Endothelial cell of umbilical vein (primary cell): ENCODE measurements around the gene NFKBIE. TPM values are rescaled to one million over a fixed set of nuclear protein-coding genes. Genes with fewer than 3 reads are reported as not detected.

Experiments used
- BruUV-seq: library from RNA; stranded (reverse); fragments of 400-500 nt; replicated peaks from 2 replicates; lab custom pipeline; 2021; lab: Mats Ljungman, UMichigan
- CTCF ChIA-PET: fragments of 300-600, 350-600 bp; sonication (Branson Sonifier 250); formaldehyde crosslinking; loops from one replicate; lab custom pipeline; 2021; ENCODE audit warnings: antibody characterized with exemption, inconsistent platforms; lab: Charles Lee
- POLR2A ChIA-PET: fragments of 300-600, 350-600 bp; sonication (Branson Sonifier 250); formaldehyde crosslinking; loops from one replicate; lab custom pipeline; 2021; ENCODE audit warnings: antibody characterized with exemption, inconsistent platforms; lab: Charles Lee
- DNase-seq: peaks from one replicate; pipeline ENCODE4 v3.0.0-alpha.2; 2011; ENCODE audit warnings: low read depth, low spot score
- FAIRE-seq: peaks from 2 replicates; lab custom pipeline; 2011; peaks lifted over from hg19 to GRCh38; lab: Jason Lieb, UNC
- H2AFZ ChIP-seq: 2 replicates; pipeline ENCODE4 v1.6.0; 2012; ENCODE audit warnings: low read depth, low read length, control low read depth, inconsistent platforms
- H3K27ac ChIP-seq: 2 replicates; pipeline ENCODE4 v1.5.1; 2011; ENCODE audit warnings: low read depth, mild to moderate bottlenecking, control low read depth, low read length, moderate library complexity; ENCODE audit not compliant: insufficient read depth
- H3K27me3 ChIP-seq, 2 experiments: 2 replicates each; pipeline versions ENCODE4 v1.6.0 to v1.6.1; 2011; ENCODE audit warnings: low read length in 2 of 2, mixed read lengths in 1 of 2; ENCODE audit not compliant: control insufficient read depth in 2 of 2, insufficient read depth in 2 of 2
- H3K36me3 ChIP-seq, 2 experiments: 2 replicates in 1 of 2; 3 replicates in 1 of 2; pipeline ENCODE4 v1.5.1; 2011; ENCODE audit warnings: low read length in 2 of 2, mild to moderate bottlenecking in 1 of 2, moderate library complexity in 1 of 2; ENCODE audit not compliant: control insufficient read depth in 2 of 2, insufficient read depth in 2 of 2; ENCODE audit errors: extremely low read depth in 1 of 2
- H3K4me1 ChIP-seq: 3 replicates; pipeline ENCODE4 v1.5.1; 2011; ENCODE audit warnings: mild to moderate bottlenecking, low read length; ENCODE audit not compliant: control insufficient read depth, insufficient read depth; ENCODE audit errors: extremely low read depth
- H3K4me2 ChIP-seq: 2 replicates; pipeline ENCODE4 v1.6.1; 2011; ENCODE audit warnings: low read length, control low read depth, mixed read lengths; ENCODE audit not compliant: insufficient read depth
- H3K4me3 ChIP-seq, 3 experiments: fragments of 200-600 bp in 1 of 3; sonication (generic), shearing (Covaris generic) in 1 of 3; replicated peaks in 1 of 3; 2 replicates each; pipeline ENCODE4 v1.5.1; 2011 to 2016; ENCODE audit warnings: control low read depth in 3 of 3, low read length in 3 of 3, mild to moderate bottlenecking in 2 of 3, inconsistent platforms in 1 of 3, low read depth in 1 of 3, moderate library complexity in 1 of 3; ENCODE audit not compliant: insufficient read depth in 1 of 3
- H3K79me2 ChIP-seq: 2 replicates; pipeline ENCODE4 v1.6.0; 2012; ENCODE audit warnings: low read length, inconsistent platforms; ENCODE audit not compliant: control insufficient read depth, insufficient read depth
- H3K9ac ChIP-seq: replicated peaks from 2 replicates; pipeline ENCODE3; 2011; ENCODE audit warnings: low read length, control low read depth; ENCODE audit not compliant: insufficient read depth; ENCODE audit errors: extremely low read depth
- H3K9me1 ChIP-seq: replicated peaks from 3 replicates; pipeline ENCODE4 v1.6.0; 2011; ENCODE audit warnings: mild to moderate bottlenecking, low read length; ENCODE audit not compliant: control insufficient read depth, insufficient read depth; ENCODE audit errors: extremely low read depth
- H3K9me3 ChIP-seq: replicated peaks from 2 replicates; pipeline ENCODE4 v1.5.1; 2012; ENCODE audit warnings: low read length, inconsistent platforms; ENCODE audit not compliant: control insufficient read depth, insufficient read depth
- H4K20me1 ChIP-seq: replicated peaks from 2 replicates; pipeline ENCODE3; 2011; ENCODE audit warnings: mild to moderate bottlenecking, low read length; ENCODE audit not compliant: control insufficient read depth, insufficient read depth; ENCODE audit errors: extremely low read depth
- EZH2 ChIP-seq: IDR thresholded peaks from 2 replicates; pipeline ENCODE4 v1.6.1; 2012; ENCODE audit warnings: borderline replicate concordance, low read depth, mild to moderate bottlenecking, moderate library complexity, low read length, inconsistent platforms; ENCODE audit not compliant: severe bottlenecking
- GATA2 ChIP-seq: IDR thresholded peaks from 2 replicates; pipeline ENCODE4 v1.7.0; 2011; ENCODE audit warnings: low read depth, mild to moderate bottlenecking, moderate library complexity, mixed read lengths, low read length; ENCODE audit not compliant: insufficient read length, insufficient read depth
- JUN ChIP-seq: IDR thresholded peaks from 2 replicates; pipeline ENCODE4 v1.6.1; 2011; ENCODE audit warnings: borderline replicate concordance, low read depth; ENCODE audit not compliant: insufficient read length, insufficient read depth
- MAX ChIP-seq: IDR thresholded peaks from 2 replicates; pipeline ENCODE4 v1.6.1; 2011; ENCODE audit not compliant: insufficient read depth, insufficient read length
- POLR2A ChIP-seq: IDR thresholded peaks from 2 replicates; pipeline ENCODE4 v1.6.1; 2012; ENCODE audit warnings: low read depth, mild to moderate bottlenecking, control low read depth, low read length
- dilution Hi-C: fragments of 300-500 bp; cut with MboI; formaldehyde crosslinking; loops from one replicate; pipeline ENCODE4 v1.15.0; 2019; ENCODE audit warnings: low sequenced_read_pairs; ENCODE audit not compliant: extremely low pct_ligation_motif_present
- intact Hi-C: fragments of 100-400 bp; cut with micrococcal nuclease; formaldehyde crosslinking; loops from one replicate; pipeline ENCODE4 v1.10.0; 2022
- polyA plus RNA-seq, 4 experiments: library from polyadenylated mRNA; depleted of rRNA in 3 of 4; stranded (reverse) in 3 of 4; unstranded in 1 of 4; fragments of >200 nt; gene quantifications; 2 replicates each; pipeline versions ENCODE4 v1.2.1 to v1.2.3, GENCODE V29; 2011 to 2012; ENCODE audit warnings: missing spikeins in 1 of 4
- total RNA-seq: library from RNA; stranded (reverse); gene quantifications from 2 replicates; pipeline ENCODE4 v1.2.3, GENCODE V29; 2021
- TF ChIP-seq, protein P1 (sequence below), 2 donors: IDR thresholded peaks; 1 replicate in 1 of 2; 2 replicates in 1 of 2; pipeline ENCODE4 v1.5.1; 2011; ENCODE audit warnings: low read length in 2 of 2, mild to moderate bottlenecking in 2 of 2, moderate library complexity in 2 of 2, control low read depth in 1 of 2, inconsistent platforms in 1 of 2, low read depth in 1 of 2; ENCODE audit not compliant: insufficient read depth in 1 of 2; ENCODE audit errors: extremely low read depth in 1 of 2

Gene NFKBIE
- total and polyA plus RNA-seq, 2 donors (not counting 3 experiments of a cell fraction or from before 2014, with no cell fraction given): 19.0 to 22.6 TPM

- Histone ChIP-seq H3K9me1 (no peaks in the 10 kb centered on the region), H3K4me2 (no peak overlapping the region), H3K9ac (no peak overlapping the region), H3K36me3 (no peaks in the 10 kb centered on the region), H3K27me3 (peaks cover 16 to 23% of the 10 kb centered on the region in 2 experiments), H3K4me3 (no peak overlapping the region), H4K20me1 (no peaks in the 10 kb centered on the region), H3K27ac (no peak overlapping the region), H3K4me1 (no peaks in the 10 kb centered on the region), H3K9me3 (no peaks in the 10 kb centered on the region), H2AFZ (no peak overlapping the region), H3K79me2 (no peaks in the 10 kb centered on the region)
- BruUV-seq: no TSS peak
- FAIRE-seq: no peak
- TF ChIP-seq GATA2 (no peak), JUN (no peak), POLR2A (no peak), EZH2 (no peak), MAX (no peak)
- TF ChIP-seq, protein P1, sequence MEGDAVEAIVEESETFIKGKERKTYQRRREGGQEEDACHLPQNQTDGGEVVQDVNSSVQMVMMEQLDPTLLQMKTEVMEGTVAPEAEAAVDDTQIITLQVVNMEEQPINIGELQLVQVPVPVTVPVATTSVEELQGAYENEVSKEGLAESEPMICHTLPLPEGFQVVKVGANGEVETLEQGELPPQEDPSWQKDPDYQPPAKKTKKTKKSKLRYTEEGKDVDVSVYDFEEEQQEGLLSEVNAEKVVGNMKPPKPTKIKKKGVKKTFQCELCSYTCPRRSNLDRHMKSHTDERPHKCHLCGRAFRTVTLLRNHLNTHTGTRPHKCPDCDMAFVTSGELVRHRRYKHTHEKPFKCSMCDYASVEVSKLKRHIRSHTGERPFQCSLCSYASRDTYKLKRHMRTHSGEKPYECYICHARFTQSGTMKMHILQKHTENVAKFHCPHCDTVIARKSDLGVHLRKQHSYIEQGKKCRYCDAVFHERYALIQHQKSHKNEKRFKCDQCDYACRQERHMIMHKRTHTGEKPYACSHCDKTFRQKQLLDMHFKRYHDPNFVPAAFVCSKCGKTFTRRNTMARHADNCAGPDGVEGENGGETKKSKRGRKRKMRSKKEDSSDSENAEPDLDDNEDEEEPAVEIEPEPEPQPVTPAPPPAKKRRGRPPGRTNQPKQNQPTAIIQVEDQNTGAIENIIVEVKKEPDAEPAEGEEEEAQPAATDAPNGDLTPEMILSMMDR (IDR thresholded peaks at IDR 0.05; ENCODE audit: extremely low read depth in 1 of 2, insufficient read depth in 1 of 2, low read depth in 1 of 2, low read length in 2 of 2): no peak
- dilution Hi-C loops: no loop called here
- DNase-seq: no peak
- intact Hi-C loops: no loop called here
- ChIA-PET POLR2A (no interaction called here), CTCF (interaction anchor here (0.7 to 3.0 kb wide), 6 partner anchors 9 to 60 kb away, joined by 3 to 12 read pairs (median 3); partner anchors contain the start of gene AARS2)
Observed at GRCh38 chr6:44278315-44278714, 13.0 kb upstream of the NFKBIE start.
